HG03520 (cell line): Measurements from ENCODE around the gene RAD9B.
"Not testable (repeated sequence)": the region's sequence is repeated elsewhere in the genome, so short reads cannot be mapped to it uniquely, and the experiment has no call there.

ENCODE experiments used
- ATAC-seq: cut with Tn5 transposase; IDR thresholded peaks from one replicate; pipeline ENCODE4 v1.9.1; 2021; ENCODE audit warnings: mild to moderate bottlenecking, moderate library complexity; ENCODE audit not compliant: unreplicated experiment

The RAD9B gene

GRCh38 chr12:110501752-110502738, at the start of gene RAD9B, which contains the start of gene VPS29:
Gene RAD9B, plus strand, starts transcription at chr12:110502331. Its CDS starts 7 bp downstream, at chr12:110502338.
Gene VPS29, minus strand, starts transcription at chr12:110502111. Its CDS starts 60 bp downstream, at chr12:110502051.
- peak; percentile 94 for ATAC-seq

DNA sequence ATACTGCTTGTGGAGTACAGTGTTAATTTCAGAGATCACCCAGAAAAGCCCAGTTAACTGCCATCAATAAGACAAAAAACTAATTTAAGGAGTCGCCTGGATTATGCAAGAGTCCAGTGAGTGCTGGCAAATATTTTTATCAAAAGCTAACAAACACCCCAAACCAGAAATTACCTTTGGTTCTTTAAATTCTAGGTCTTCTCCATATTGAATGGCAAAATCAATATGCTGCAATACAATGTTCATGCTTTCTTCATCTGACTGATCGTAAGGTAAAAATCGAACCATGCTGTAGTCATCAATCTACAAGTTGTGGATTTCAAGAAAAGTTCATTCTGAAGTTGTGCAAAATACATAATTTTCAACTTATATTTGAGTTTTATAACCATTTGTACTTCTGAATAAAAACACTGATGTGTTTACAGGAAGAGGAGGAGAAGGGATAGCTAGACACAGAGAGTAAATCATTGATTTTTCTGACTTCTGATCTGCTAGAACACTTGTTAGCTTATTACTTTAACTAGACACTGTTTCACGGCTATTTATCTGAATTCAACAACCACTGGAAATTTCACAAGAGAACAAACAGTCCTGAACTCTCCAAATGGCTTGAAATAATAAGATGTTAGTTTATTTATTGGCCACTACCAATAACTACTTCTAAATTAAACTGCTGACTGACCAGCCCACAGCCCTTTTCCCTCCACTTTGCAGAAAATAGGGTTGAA, 48.4 kb upstream of the RAD9B start:
- ATAC-seq: no peak

- no peak for ATAC-seq
These were observed 43.4 kb upstream of the RAD9B start for GRCh38 chr12:110458756-110459155.

GRCh38 chr12:110461189-110461588, 40.9 kb upstream of the RAD9B start:
- not testable (repeated sequence) for ATAC-seq

GRCh38 chr12:110465024-110465423, 37.1 kb upstream of the RAD9B start:
- ATAC-seq: no peak

DNA sequence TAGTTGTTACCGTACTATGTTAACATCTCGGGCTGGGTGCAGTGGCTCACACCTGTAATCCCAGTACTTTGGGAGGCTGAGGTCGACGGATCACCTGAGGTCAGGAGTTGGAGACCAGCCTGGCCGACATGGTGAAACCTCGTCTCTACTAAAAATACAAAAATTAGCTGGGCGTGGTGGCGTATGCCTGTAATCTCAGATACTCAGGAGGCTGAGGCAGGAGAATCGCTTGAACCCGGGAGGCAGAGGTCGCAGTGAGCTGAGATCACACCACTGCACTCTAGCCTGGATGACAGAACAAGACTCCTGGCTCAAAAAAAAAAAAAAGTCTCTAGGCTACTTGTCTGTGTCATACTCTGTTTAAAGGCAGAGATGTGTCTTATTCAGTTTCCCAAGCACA, 36.4 kb upstream of the RAD9B start:
- ATAC-seq: not testable (repeated sequence)

DNA sequence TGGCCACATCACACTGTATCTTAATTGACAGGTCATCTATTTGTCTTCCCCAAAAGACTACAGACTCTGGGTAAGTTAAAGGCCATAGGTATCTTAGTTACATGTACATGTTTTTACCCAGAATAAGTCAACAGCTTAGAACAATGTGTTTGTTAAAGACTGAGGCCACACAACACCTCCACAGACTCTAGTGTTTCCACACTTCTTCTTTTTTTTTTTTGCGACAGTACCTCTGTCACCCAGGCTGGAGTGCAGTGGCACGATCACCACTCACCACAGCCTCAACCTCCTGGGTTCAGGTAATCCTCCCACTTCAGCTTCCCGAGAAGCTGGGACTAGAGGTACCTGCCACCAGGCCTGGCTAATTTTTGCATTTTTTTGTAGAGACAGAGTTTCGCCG, 35.3 kb upstream of the RAD9B start:
- no peak for ATAC-seq

DNA sequence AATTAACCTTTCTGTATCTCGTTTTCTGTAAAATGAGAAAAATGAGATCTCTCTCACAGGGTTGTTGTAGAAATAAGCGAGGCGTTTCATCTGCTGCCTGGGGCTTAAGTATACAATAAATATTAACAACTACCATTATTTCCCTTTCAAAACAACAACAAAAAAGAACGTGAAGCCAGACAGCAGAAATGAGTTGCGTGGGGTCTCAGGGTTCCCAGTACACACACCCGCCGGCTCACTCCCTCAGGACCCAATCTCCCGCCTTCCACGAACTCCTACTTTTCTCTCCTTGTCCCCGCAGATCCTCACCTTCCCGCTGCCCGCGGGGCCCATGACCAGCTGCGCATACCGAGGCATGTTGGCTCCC, 34.3 kb upstream of the RAD9B start:
- no peak for ATAC-seq

- ATAC-seq: peak; percentile 73
These were observed 33.7 kb upstream of the RAD9B start, which contains the start of the genes FAM216A and GPN3 for GRCh38 chr12:110468214-110469048. Gene FAM216A, plus strand, starts transcription at chr12:110468845. Its CDS starts 31 bp downstream, at chr12:110468876. Gene GPN3, minus strand, starts transcription at chr12:110468257. Its CDS starts 54 bp downstream, at chr12:110468203.

DNA sequence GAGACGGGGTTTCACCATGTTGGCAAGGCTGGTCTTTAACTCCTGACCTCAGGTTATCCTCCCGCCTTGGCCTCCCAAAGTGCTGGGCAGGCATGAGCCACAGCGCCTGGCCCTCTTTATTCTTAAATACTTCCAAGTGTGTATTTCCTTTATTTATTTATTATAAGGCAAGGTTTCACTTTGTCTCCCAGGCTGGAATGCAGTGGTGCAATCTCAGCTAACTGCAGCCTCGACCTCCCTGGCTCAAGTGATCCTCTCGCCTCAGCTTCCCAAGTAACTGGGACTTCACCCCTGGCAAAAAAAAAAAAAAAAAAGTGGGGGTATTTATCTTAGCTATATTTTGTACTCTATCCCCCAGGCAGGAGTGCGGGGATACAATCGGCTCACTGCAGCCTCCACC, 26.7 kb upstream of the RAD9B start:
- no peak for ATAC-seq

GRCh38 chr12:110498984-110499706, 3.0 kb upstream of the RAD9B start:
- ATAC-seq: no peak

GRCh38 chr12:110501399-110501751, 756 bp upstream of the RAD9B start:
- no peak for ATAC-seq

GRCh38 chr12:110503432-110503831, 1.3 kb downstream of the RAD9B start:
- no peak for ATAC-seq

GRCh38 chr12:110505332-110505731, 3.2 kb downstream of the RAD9B start:
- ATAC-seq: no peak

DNA sequence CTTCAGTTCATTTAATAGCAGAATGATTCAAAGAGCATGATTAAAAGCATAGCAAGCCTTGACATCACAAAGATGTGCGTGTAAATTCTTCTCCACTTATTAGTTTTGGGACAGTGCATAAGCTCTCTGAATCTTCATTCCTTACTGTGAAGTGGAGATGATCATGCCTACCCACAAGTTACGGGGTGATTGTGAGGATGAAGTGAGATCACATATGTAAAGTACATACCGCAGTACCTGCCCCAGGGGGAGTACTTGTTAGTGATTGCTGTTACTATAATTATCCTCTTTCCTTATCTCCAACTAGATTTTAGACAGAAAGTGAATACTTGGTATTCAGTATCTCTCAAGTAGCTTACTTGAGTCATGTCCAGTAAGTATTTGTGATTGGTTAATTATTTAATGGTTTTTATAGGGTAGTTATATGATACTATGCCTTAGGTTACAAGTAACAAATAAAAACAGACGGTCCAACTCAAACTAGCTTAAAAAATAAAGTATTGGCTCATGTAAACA, 6.0 kb downstream of the RAD9B start:
- no peak for ATAC-seq

DNA sequence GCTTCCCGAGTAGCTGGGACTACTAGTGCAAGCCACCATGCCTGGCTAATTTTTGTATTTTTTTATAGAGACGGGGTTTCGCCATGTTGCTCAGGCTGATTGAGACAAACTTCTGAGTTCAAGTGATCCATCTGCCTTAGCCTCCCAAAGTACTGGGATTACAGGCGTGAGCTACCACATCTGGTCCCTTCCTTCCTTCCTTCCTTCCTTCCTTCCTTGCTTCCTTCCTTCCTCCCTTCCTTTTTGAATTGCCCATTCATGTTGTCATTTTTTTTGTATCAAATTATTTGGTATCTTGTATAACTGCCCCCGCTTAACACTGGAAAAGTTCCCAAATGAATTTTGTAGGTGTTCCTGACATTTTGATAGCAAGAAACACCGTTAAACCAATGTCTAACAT, 11.7 kb downstream of the RAD9B start:
- no peak for ATAC-seq

- no peak for ATAC-seq
These were observed 12.2 kb downstream of the RAD9B start for GRCh38 chr12:110514363-110514762.

GRCh38 chr12:110516995-110517394, 14.9 kb downstream of the RAD9B start:
- no peak for ATAC-seq

- not testable (repeated sequence) for ATAC-seq
These were observed 15.9 kb downstream of the RAD9B start for GRCh38 chr12:110518014-110518413.
